Gastroesophageal sphincter (tissue), 2 donors: ENCODE measurements around the gene LUC7L3.

Experiments
- EP300 ChIP-seq: sonication (generic); formaldehyde crosslinking; IDR thresholded peaks from one replicate; pipeline ENCODE4 v1.6.1; 2017; ENCODE audit warnings: antibody characterized with exemption, mild to moderate bottlenecking
- POLR2A ChIP-seq, 2 donors: fragments of 450-650 bp; IDR thresholded peaks; one replicate each; pipeline ENCODE4 v1.6.1; 2017; ENCODE audit warnings: antibody characterized with exemption in 2 of 2, mild to moderate bottlenecking in 2 of 2, moderate library complexity in 1 of 2
- POLR2AphosphoS5 ChIP-seq: sonication (generic); formaldehyde crosslinking; IDR thresholded peaks from one replicate; pipeline ENCODE4 v1.6.1; 2017; ENCODE audit warnings: antibody characterized with exemption

- TF ChIP-seq EP300 (no peak), POLR2A (IDR thresholded peaks at IDR 0.05) (no peak), POLR2AphosphoS5 (peak; percentile 28)
These were observed 66.7 kb downstream of the LUC7L3 start for GRCh38 chr17:50785946-50786570.
